Kidney epithelial cell (primary cell): ENCODE results near the gene KCNQ1. TPM values are rescaled to one million over a fixed set of nuclear protein-coding genes. Genes with fewer than 3 reads are reported as not detected.

Experiments used
- DNase-seq: peaks from one replicate; pipeline ENCODE4 v3.0.0-alpha.2; 2010; ENCODE audit warnings: low read depth
- H3K27me3 ChIP-seq: 2 replicates; pipeline ENCODE4 v1.6.0; 2011; ENCODE audit warnings: low read length; ENCODE audit not compliant: control insufficient read depth, insufficient read depth
- H3K36me3 ChIP-seq: 2 replicates; pipeline ENCODE4 v1.5.1; 2011; ENCODE audit warnings: low read length; ENCODE audit not compliant: control insufficient read depth, insufficient read depth
- H3K4me3 ChIP-seq: 2 replicates; pipeline ENCODE4 v1.5.1; 2011; ENCODE audit warnings: low read depth, mild to moderate bottlenecking, control low read depth, low read length
- total RNA-seq: library from RNA; depleted of rRNA; stranded (reverse); fragments of >200 nt; gene quantifications from 2 replicates; pipeline ENCODE4 v1.2.3, GENCODE V29; 2015
- TF ChIP-seq, protein P1 (sequence below): IDR thresholded peaks from 2 replicates; pipeline ENCODE4 v1.5.1; 2011; ENCODE audit warnings: mild to moderate bottlenecking, moderate library complexity, low read length, control low read depth, inconsistent platforms; ENCODE audit not compliant: insufficient read depth, poor library complexity, severe bottlenecking

Gene KCNQ1
- total RNA-seq, 1 donor from 2014 or later: 2.3 TPM

DNA sequence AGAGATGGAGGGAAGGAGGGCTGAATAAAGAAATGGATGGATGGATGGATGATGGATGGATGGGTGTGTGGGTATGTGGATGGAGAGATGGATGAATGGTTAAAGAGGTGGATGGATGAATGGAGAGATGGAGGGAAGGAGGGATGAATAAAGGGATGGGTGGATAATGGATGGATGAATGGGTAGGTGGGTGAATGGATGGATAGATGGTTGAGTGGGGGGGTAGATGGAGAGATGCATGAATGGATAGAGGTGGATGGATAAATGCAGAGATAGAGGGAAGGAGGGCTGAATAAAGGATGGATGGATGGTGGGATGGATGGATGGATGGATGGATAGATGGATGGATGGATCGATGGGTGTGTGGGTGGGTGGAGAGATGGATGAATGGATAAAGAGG lies 369.2 kb downstream of the KCNQ1 start:
- Histone ChIP-seq H3K36me3 (no peaks in the 10 kb centered on the region), H3K27me3 (peaks cover 23% of the 10 kb centered on the region), H3K4me3 (no peak overlapping the region)
- TF ChIP-seq, protein P1, sequence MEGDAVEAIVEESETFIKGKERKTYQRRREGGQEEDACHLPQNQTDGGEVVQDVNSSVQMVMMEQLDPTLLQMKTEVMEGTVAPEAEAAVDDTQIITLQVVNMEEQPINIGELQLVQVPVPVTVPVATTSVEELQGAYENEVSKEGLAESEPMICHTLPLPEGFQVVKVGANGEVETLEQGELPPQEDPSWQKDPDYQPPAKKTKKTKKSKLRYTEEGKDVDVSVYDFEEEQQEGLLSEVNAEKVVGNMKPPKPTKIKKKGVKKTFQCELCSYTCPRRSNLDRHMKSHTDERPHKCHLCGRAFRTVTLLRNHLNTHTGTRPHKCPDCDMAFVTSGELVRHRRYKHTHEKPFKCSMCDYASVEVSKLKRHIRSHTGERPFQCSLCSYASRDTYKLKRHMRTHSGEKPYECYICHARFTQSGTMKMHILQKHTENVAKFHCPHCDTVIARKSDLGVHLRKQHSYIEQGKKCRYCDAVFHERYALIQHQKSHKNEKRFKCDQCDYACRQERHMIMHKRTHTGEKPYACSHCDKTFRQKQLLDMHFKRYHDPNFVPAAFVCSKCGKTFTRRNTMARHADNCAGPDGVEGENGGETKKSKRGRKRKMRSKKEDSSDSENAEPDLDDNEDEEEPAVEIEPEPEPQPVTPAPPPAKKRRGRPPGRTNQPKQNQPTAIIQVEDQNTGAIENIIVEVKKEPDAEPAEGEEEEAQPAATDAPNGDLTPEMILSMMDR: no peak
- no peak for DNase-seq

DNA sequence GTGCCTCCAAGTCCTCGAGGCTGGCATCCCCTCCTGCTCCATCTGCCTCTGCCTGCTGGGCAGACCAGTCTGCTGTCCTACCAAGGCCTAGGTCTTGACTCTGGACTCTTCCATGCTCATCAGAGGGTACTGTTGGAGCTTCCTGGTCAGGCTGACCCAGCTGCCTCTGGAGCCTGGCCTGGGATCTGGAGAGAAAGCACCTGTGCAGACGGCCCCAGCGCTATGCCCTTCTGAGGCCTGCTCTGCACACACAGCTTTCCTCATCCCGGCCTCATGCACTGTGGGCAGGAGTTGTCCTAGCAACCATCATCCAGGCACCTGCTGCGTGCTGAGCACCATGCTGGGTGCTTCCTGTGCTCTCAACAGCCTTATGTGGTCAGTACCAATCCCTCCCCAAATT lies 369.9 kb downstream of the KCNQ1 start:
- TF ChIP-seq, protein P1: no peak
- no peak for DNase-seq
- Histone ChIP-seq H3K4me3 (no peak overlapping the region), H3K36me3 (no peaks in the 10 kb centered on the region), H3K27me3 (peaks cover 18% of the 10 kb centered on the region)

DNA sequence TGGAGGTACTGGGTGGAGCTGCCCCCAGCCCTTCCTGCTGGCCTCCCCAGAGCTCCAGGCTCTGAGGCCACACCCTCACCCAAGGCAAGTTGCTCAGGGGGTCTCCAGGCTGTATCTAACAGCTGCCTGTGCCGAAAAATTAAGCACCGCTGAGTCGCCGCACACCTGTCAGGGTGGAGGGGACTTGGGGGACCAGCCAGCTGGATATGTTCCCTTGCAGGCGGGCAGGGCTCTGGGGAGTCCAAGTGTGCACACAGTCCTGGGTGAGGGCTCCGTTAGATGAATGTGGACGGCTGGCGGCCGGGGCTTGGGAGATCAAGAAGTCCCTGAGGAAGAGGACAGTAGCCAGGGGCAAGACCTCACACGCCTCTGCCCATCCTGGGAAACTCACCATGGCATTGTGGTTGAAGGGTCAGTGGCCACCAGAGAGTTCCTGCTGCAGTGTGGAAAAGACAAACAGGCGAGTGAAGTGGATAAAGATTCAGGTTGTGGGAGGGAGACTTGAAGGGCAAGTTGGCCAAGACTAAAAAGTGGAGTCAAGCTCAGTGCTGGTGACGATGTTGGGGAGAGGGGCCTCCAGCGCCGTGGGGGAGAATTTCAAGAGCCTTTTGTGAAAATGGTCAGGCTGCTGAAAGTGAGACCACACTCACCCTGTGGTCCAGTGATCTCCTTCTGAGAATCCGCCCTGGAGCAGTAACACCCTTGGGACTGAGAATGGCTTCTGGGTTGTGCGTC lies 371.1 kb downstream of the KCNQ1 start:
- H3K36me3 ChIP-seq: no peaks in the 10 kb centered on the region
- TF ChIP-seq, protein P1: no peak
- no peak for DNase-seq
- H3K27me3 ChIP-seq: peaks cover 15% of the 10 kb centered on the region
- no peak overlapping the region for H3K4me3 ChIP-seq

DNA sequence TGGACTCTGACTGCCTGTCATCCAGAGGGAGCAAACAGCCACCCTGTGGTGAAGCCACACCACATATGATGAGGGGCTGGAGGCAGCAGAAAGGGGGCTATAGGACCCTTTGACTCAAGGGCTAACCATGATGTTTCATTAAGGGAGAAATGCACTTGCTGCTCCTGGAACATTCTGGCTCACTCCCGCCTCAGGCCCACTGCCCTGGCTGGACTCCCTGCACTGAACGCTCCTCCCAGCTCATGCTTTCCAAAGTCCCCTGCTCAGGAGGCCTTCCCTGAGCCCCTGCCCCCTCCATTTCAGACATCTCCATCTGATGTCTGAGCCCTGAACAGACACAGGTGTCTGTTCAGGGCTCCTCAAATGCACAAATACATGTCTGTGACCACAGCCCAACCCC lies 371.7 kb downstream of the KCNQ1 start:
- DNase-seq: no peak
- Histone ChIP-seq H3K36me3 (no peaks in the 10 kb centered on the region), H3K27me3 (peaks cover 13% of the 10 kb centered on the region), H3K4me3 (no peak overlapping the region)
- TF ChIP-seq, protein P1: no peak

DNA sequence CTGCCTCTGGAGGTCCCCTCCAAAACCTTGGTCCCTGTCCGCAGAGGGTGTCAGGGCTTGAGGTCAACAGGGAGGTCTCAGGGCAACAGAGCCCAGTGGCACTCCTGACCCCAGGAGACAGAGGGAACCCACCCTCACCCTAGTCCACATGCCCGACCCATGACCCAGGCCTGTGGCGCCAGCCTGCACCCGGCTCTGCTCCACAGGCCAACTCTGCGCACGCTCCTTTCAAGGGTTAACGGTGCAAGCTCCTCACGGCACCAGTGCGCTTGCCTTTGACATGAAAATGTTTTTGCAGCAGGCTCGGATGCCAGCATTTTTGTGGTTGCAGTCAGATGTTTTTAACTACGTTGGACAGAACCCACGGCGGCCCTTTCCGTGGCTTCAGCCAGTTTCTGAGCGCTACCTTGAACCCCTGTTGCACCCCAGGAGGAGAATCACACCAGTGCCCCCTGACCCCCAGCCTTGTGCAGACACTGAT lies 372.2 kb downstream of the KCNQ1 start:
- Histone ChIP-seq H3K4me3 (no peak overlapping the region), H3K27me3 (peaks cover 8% of the 10 kb centered on the region), H3K36me3 (no peaks in the 10 kb centered on the region)
- TF ChIP-seq, protein P1: no peak
- DNase-seq: no peak

DNA sequence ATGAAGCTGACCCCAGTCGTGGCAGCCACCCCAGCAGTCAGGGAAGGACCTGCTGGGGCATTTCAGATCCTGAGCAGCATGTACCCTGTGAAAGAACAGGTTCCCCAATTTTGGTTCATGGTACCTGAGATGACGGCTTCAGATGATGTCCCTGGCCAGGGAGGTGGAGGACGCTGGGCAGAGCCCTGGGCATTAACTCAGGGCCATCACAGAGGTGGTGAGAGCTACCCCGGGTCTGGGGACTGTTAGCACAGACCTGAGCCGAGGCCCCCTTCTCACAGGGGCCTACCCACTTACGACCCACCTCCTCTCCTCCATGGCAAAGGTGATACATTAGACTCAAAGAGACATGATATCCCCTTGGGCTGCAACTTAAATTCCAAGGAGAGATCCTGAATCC lies 372.6 kb downstream of the KCNQ1 start:
- TF ChIP-seq, protein P1: no peak
- DNase-seq: no peak
- H3K4me3 ChIP-seq: no peak overlapping the region
- H3K36me3 ChIP-seq: no peaks in the 10 kb centered on the region
- H3K27me3 ChIP-seq: peaks cover 5% of the 10 kb centered on the region
